DMS153 (cell line): ENCODE data around the gene RAD21L1.
"Not testable (repeated sequence)": the region's sequence is repeated elsewhere in the genome, so short reads cannot be mapped to it uniquely, and the experiment has no call there.

Source experiments
- DNase-seq: peaks from one replicate; lab custom pipeline; 2025; lab: John Stamatoyannopoulos, UW

The RAD21L1 gene

DNA sequence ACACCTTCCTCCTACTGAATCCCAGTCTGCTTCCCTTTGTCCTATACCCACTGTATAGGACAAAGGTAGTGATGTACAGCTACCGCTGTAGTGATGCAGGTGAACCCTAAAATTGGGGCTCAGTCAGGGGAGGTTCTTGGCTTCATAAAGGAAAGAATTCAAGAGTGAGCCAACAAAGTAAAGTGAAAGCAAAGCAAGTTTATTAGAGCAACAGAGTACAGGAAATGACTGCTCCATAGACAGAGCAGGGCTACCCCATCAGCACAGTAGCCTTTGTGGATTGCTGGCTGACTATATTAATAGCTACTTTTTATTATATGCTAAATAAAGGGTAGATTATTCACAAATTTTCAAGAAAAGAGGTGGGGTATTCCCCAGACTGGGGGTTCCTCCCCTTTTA, 25.9 kb upstream of the RAD21L1 start:
- DNase-seq: no peak

GRCh38 chr20:1202762-1203504, 22.9 kb upstream of the RAD21L1 start, which contains the start of gene C20orf202:
C20orf202 (plus strand) TSS chr20:1203454; CDS start chr20:1203586, 132 bp downstream.
- no peak for DNase-seq

DNA sequence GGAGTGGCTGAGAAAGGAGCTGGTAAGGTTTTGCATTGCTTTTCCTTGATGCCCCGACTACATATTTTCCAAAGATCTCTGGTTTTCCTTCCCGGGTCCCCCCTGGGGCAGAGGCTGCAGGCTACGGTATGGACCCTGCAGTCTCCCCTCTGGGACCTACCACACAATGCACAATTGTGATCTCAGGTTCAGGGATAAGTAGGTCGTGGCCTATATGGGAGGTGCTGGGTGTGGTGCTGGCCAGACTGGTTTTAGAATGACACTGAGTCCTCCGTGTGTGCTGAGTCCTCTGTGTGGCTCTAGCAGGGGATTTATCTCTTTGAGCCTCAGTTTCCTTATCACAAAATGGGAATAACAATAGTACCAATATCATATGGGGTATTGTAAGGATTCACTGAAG, 22.2 kb upstream of the RAD21L1 start:
- no peak for DNase-seq

DNA sequence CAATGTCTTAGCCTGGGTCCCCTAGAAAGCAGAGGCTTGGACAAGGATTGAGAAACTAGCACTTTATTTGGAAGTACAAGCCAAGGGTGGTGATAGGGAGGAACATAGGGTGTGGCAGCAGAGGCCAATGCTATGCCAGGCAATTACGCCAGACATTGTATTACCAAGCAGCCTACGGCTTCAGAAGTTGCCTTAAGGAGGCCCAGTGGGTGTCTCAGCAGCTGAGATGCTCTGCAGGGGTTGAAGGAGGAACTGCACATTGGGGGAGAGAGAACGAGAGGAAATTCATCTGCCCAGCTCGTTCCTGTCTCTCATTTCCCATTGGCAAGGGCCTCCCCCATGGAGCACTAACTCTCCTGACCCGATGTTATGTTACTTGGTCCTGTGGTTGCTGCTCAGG, 21.7 kb upstream of the RAD21L1 start:
- DNase-seq: no peak

GRCh38 chr20:1204576-1204975, 21.3 kb upstream of the RAD21L1 start:
- no peak for DNase-seq

DNA sequence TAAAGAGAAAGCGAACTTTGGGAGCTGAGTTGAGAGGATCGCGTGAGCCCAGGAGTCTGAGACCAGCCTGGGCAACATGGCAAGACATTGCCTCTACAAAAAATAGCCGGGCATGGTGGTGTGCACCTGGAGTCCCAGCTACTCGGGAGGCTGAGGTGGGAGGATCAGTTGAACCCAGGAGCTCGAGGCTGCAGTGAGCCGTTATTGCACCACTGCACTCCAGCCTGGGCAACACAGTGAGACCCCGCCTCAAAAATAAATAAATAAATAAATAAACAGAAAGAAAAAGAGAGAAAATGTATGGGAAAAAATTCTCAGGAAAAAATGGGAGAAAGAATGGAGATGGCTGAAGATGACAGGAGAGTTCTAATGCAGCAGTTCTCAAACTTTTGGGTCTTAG, 20.0 kb upstream of the RAD21L1 start:
- DNase-seq: no peak

GRCh38 chr20:1206366-1207148, 19.3 kb upstream of the RAD21L1 start:
- no peak for DNase-seq

GRCh38 chr20:1207293-1207878, 18.5 kb upstream of the RAD21L1 start:
- DNase-seq: no peak

DNA sequence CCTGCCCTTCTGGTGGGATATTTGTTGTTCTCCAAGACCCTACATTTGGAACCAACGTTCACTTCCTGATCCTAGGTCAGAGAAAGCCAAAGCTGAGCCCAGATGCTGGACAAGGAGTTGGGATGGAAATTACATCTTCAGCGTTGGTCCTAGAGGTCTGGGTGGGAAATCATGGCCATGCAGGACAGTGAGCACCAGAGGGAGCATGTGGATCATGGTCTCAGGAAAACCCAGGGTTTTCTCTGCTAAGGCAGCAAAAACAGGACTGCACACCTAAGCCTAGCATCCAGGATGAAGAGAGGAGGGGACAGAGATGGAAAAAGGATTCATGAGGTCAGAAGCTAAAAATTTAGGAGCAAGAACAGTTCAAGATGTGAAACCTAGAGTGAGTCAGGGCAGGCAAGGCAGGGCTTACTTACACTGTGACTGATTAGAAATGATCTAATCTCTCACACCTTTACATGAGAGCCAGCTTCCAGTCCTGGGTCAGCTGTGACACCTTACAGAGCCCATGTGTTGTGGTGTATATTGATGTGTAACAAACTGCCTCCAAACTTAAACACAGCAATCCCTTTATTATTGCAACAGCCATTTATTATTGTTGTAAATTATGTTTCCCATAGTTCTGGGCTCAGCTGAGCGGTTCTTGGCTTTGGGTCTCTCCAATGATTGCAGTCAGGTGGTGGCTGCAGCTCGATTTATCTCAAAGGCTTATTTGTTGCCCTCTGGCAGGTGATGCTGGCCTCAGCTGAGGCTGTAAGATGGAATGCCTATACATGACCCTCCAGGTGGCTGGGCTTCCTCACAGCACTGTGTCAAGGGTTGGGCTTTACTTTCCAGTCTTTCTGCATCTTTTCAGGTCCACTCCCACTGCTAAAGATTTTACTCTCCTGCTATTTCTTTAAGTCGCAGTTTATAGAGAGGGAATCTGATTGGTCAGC, 16.1 kb upstream of the RAD21L1 start:
- DNase-seq: no peak

- DNase-seq: no peak
These were observed 15.3 kb upstream of the RAD21L1 start for GRCh38 chr20:1210501-1210900.

GRCh38 chr20:1212023-1212422, 13.8 kb upstream of the RAD21L1 start:
- DNase-seq: no peak

DNA sequence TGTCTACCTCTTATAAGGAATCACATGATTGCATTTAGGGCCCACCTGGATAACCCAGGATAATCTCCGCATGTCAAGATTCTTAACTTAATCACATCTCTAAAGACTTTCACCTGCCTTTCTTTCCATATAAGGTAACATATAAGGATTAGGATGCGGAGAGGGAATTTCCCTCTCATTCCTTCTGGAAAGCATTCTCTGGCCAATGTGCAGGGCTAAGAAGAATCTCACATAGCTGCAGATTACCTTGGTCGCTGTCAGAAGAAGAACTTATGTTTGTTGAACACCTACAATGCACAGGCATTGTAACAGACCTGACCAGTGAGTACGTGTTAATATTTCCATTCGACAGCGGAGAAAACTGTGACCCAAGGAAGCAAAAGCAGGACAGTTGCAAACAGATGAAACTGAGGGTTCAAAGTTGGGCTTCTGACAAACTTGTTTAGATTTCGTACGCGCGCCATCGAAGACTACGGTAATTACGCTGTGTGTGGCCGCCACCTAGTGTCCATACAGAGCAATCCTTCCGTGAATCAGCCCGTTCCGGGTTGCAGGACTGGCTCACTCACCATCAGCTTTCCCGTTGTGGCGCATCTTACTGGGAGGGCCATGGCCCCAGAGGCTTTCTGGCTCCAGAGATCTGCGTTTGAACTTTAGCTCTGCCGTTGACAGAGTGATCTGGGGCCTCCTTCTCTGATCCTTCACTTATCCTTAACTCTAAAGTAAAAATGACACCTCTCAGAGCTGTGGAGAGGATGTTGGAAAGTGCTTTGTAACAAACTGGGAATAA, 13.0 kb upstream of the RAD21L1 start:
- peak; percentile 44 for DNase-seq

DNA sequence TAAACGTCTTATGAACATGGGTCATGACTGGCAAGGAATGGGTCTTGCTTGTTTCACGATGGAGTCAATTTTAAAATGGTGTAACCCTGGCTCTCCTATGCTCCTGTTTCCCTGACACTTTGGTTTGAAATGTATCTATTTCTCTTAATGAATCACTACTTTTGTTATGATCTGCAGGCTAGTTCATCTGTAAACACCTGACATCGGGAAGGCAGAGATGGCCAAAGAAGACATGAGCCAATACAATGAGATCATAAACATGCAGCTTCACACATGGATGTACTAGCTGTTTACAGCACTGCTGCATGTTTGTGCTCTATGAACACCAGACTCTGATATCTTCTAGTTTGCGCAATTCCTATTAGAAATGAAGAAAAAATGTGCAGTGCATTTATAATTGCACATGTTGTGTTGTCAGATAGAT, 11.0 kb upstream of the RAD21L1 start:
- no peak for DNase-seq

- no peak for DNase-seq
These were observed 10.3 kb upstream of the RAD21L1 start for GRCh38 chr20:1215386-1216170.

DNA sequence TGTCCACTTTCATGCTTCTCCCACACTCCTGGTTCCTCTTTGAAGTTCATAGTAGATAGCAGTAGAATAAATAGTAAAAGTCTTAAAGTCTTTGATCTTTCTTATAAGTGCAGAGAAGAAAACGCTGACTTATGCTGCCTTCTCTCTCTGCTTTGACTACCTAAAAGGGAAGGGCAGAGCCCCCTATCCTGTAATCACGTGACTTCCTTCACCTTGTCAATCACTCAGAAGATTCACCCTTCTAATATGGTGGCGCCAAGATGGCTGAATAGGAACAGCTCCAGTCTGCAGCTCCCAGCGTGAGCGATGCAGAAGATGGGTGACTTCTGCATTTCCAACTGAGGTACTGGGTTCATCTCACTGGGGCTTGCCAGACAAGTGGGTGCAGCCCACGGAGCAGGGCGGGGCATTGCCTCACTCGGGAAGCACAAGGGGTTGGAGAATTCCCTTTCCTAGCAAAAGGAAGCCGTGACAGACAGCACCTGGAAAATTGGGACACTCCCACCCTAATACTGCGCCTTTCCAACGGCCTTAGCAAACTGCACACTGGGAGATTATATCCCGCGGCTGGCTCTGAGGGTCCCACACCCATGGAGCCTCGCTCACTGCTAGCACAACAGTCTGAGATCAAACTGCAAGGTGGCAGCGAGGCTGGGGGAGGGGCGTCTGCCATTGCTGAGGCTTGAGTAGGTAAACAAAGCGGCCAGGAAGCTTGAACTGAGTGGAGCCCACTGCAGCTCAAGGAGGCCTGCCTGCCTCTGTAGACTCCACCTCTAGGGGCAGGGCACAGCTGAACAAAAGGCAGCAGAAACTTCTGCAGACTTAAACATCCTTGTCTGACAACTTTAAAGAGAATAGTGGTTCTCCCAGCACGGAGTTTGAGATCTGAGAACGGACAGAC, 9.1 kb upstream of the RAD21L1 start:
- DNase-seq: not testable (repeated sequence)

GRCh38 chr20:1222750-1223149, 3.1 kb upstream of the RAD21L1 start:
- not testable (repeated sequence) for DNase-seq

DNA sequence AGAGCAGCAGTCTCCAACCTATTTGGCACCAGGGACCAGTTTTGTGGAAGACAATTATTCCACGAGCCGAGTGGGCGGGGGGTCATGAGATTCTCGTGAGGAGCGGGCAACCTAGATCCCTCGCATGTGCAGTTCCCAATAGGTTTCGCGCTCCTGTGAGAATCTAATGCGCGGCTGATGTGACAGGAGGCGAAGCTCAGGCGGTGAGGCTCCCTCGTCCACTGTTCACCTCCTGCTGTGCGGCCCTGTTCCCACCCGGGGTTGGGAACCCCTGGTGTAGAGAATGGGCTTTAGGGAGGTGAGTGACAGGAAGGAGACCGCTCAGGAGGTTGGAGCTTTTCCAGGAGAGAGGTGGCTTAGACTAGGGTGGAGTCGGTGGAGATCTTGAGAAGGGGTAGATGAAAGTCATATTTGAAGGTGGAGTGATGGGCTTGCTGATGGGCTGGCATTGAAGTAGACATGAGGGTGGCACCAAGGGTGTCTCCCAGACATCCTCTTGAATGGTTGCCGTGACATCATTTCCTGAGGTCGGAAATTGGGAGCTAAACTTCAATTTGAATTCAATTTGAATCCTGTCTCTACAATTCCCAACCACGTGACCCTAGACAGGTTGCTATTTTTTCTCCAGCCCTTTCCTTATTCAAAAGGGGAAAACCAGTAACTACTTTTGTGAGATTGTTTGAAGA, 1.5 kb upstream of the RAD21L1 start:
- DNase-seq: no peak

DNA sequence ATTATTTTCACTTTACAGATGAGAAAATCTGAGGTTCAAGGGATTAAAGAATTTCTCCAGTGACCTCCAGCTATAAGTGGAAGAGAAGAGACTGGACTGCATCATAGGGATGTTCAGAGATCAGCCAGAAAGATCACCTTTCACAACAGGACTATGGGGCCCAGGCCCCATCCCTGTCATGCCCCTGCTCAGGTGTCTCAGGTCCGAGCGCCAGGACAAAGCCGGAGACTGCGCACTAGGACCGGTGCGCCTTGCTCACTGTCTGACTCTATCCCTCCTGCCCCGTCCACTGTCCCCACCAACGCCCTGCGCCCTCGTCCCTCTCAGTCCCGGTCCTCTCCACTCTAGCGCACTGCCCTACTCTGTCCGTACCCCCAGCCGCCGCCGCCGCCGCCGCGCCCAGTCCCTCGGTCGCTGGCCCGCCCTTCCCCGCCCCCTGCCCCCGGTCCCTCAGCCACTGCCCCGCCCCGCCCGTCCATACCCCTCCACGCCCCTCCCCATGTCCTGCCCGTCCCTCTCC, 521 bp upstream of the RAD21L1 start:
- DNase-seq: peak; percentile 22
